A549 (cell line): ENCODE data around the gene ALDH1B1. TPM values are rescaled to one million over a fixed set of nuclear protein-coding genes. Genes with fewer than 3 reads are reported as not detected.

Experiments used
- ATAC-seq, 2 experiments: fragments of 200-7000 bp in 1 of 2; fragments of >200 bp in 1 of 2; cut with Nextera tagmentation in 1 of 2; cut with Tn5 transposase in 1 of 2; 3 replicates each; pipeline versions ENCODE4 v1.8.0 to v1.9.1; 2018 to 2020; ENCODE audit warnings: mild to moderate bottlenecking in 1 of 2, moderate library complexity in 1 of 2
- CTCF ChIA-PET: fragments of 300-600 bp; sonication (Branson Sonifier 250); formaldehyde crosslinking; extraction: SDS; loops from one replicate; lab custom pipeline; 2021; ENCODE audit warnings: antibody characterized with exemption, inconsistent platforms; lab: Yijun Ruan, JAX
- POLR2A ChIA-PET: fragments of 350-600 bp; formaldehyde crosslinking; extraction: SDS; loops from one replicate; lab custom pipeline; 2021; ENCODE audit warnings: antibody characterized with exemption, inconsistent platforms; lab: Yijun Ruan, JAX
- DNase-seq, 2 experiments: peaks; one replicate each; pipeline versions ENCODE4 v3.0.0 to v3.0.0-alpha.2; 2011 to 2016; ENCODE audit warnings: low read depth in 1 of 2, low spot score in 1 of 2
- FAIRE-seq: peaks from 2 replicates; lab custom pipeline; 2011; peaks lifted over from hg19 to GRCh38; lab: Jason Lieb, UNC
- H3K27ac ChIP-seq, 2 experiments: fragments of >200 bp; sonication (Bioruptor Twin); formaldehyde crosslinking; 3 replicates each; pipeline ENCODE4 v1.5.1; 2016 to 2017
- H3K4me1 ChIP-seq: fragments of >200 bp; sonication (Bioruptor Twin); formaldehyde crosslinking; 3 replicates; pipeline ENCODE4 v1.6.1; 2016
- H3K4me2 ChIP-seq: fragments of >200 bp; sonication (Bioruptor Twin); formaldehyde crosslinking; 3 replicates; pipeline ENCODE4 v1.6.1; 2016
- H3K4me3 ChIP-seq: fragments of >200 bp; sonication (Bioruptor Twin); formaldehyde crosslinking; 3 replicates; pipeline ENCODE4 v1.5.1; 2016
- H3K9me3 ChIP-seq: fragments of >200 bp; sonication (Bioruptor Twin); formaldehyde crosslinking; 3 replicates; pipeline ENCODE4 v1.6.1; 2016
- ATOH8 ChIP-seq: fragments of 250-450 bp; sonication (Bioruptor Pico); IDR thresholded peaks from 2 replicates; pipeline ENCODE4 v1.5.0; 2020; ENCODE audit warnings: low read depth, mild to moderate bottlenecking, moderate library complexity
- CEBPB ChIP-seq, 2 experiments: fragments of >200 bp in 1 of 2; sonication (Bioruptor Twin) in 1 of 2; formaldehyde crosslinking in 1 of 2; IDR thresholded peaks; 2 replicates each; pipeline ENCODE4 v1.6.1; 2012 to 2016
- CTCF ChIP-seq: fragments of >200 bp; sonication (Bioruptor Twin); formaldehyde crosslinking; IDR thresholded peaks from 3 replicates; pipeline ENCODE4 v1.5.1; 2016
- E2F6 ChIP-seq: IDR thresholded peaks from 2 replicates; pipeline ENCODE4 v1.6.1; 2012; ENCODE audit warnings: low read depth, borderline replicate concordance
- EHMT2 ChIP-seq: fragments of 200-600 bp; sonication (generic); IDR thresholded peaks from 2 replicates; pipeline ENCODE4 v1.6.1; 2016; ENCODE audit warnings: antibody characterized with exemption, low read depth, mild to moderate bottlenecking, moderate library complexity
- ELK1 ChIP-seq: fragments of 150-350 bp; IDR thresholded peaks from 2 replicates; pipeline ENCODE4 v1.6.1; 2014; ENCODE audit warnings: low read depth, mild to moderate bottlenecking, low read length
- FOSB ChIP-seq: fragments of 250-450 bp; sonication (Bioruptor Pico); IDR thresholded peaks from 2 replicates; pipeline ENCODE4 v1.5.0; 2020; ENCODE audit warnings: mild to moderate bottlenecking, moderate library complexity
- HDAC2 ChIP-seq: fragments of 200-600 bp; sonication (generic); IDR thresholded peaks from 2 replicates; pipeline ENCODE4 v1.6.1; 2016
- HES2 ChIP-seq: fragments of >200 bp; sonication (Bioruptor Twin); formaldehyde crosslinking; IDR thresholded peaks from 2 replicates; pipeline ENCODE4 v1.6.1; 2016
- HEYL ChIP-seq: fragments of 250-450 bp; sonication (Bioruptor Pico); IDR thresholded peaks from 2 replicates; pipeline ENCODE4 v1.8.0; 2021; ENCODE audit warnings: mild to moderate bottlenecking, moderate library complexity
- HOXB5 ChIP-seq: fragments of 250-450 bp; sonication (Bioruptor Pico); IDR thresholded peaks from 2 replicates; pipeline ENCODE4 v1.5.0; 2020; ENCODE audit warnings: mild to moderate bottlenecking, moderate library complexity
- KDM5A ChIP-seq: fragments of 200-600 bp; sonication (generic); IDR thresholded peaks from 2 replicates; pipeline ENCODE4 v1.6.1; 2016; ENCODE audit warnings: antibody characterized with exemption, mild to moderate bottlenecking
- MAFK ChIP-seq: fragments of 450-650 bp; IDR thresholded peaks from 2 replicates; pipeline ENCODE4 v1.6.1; 2014; ENCODE audit not compliant: partially characterized antibody
- MYC ChIP-seq: IDR thresholded peaks from 2 replicates; pipeline ENCODE4 v1.6.1; 2012; ENCODE audit warnings: mild to moderate bottlenecking, inconsistent platforms, low read length, improper control_type of control experiment, borderline replicate concordance
- NFE2L2 ChIP-seq: fragments of 150-350 bp; conservative IDR thresholded peaks from 2 replicates; pipeline ENCODE4 v1.6.1; 2014; ENCODE audit warnings: low read length
- NPAS2 ChIP-seq: fragments of 250-450 bp; sonication (Bioruptor Pico); IDR thresholded peaks from 2 replicates; pipeline ENCODE4 v1.8.0; 2022; ENCODE audit warnings: mild to moderate bottlenecking, moderate library complexity, borderline replicate concordance
- NR3C1 ChIP-seq: fragments of >200 bp; sonication (Bioruptor Twin); formaldehyde crosslinking; IDR thresholded peaks from 3 replicates; pipeline ENCODE4 v1.6.1; 2017
- RNF2 ChIP-seq: fragments of 200-600 bp; sonication (generic); IDR thresholded peaks from 2 replicates; pipeline ENCODE4 v1.6.1; 2016; ENCODE audit warnings: low read depth, mild to moderate bottlenecking, antibody characterized with exemption, moderate library complexity, borderline replicate concordance
- SMC3 ChIP-seq: fragments of >200 bp; sonication (Bioruptor Twin); formaldehyde crosslinking; IDR thresholded peaks from 3 replicates; pipeline ENCODE4 v1.6.1; 2018; ENCODE audit warnings: inconsistent platforms
- TFCP2L1 ChIP-seq: fragments of 250-450 bp; sonication (Bioruptor Pico); IDR thresholded peaks from 2 replicates; pipeline ENCODE4 v1.5.0; 2021; ENCODE audit warnings: mild to moderate bottlenecking
- TP53 ChIP-seq: fragments of 250-450 bp; sonication (Bioruptor Pico); IDR thresholded peaks from 2 replicates; pipeline ENCODE4 v1.5.0; 2021; ENCODE audit warnings: mild to moderate bottlenecking, moderate library complexity
- USF2 ChIP-seq: fragments of 450-650 bp; IDR thresholded peaks from 2 replicates; pipeline ENCODE4 v1.6.1; 2014; ENCODE audit warnings: antibody characterized with exemption
- ZC3H11A ChIP-seq: fragments of 450-650 bp; IDR thresholded peaks from 2 replicates; pipeline ENCODE4 v1.6.1; 2014; ENCODE audit warnings: antibody characterized with exemption, mild to moderate bottlenecking
- ZFP36 ChIP-seq: fragments of 450-650 bp; IDR thresholded peaks from 2 replicates; pipeline ENCODE4 v1.6.1; 2014; ENCODE audit warnings: borderline replicate concordance; ENCODE audit not compliant: partially characterized antibody
- WGBS: methylation state at CpG from one replicate; pipeline ENCODE4 v1.1.6; 2017; ENCODE audit errors: missing lambda C conversion rate; 5-methylcytosine and 5-hydroxymethylcytosine counted together
- polyA plus RNA-seq, 4 experiments: library from polyadenylated mRNA; depleted of rRNA in 3 of 4; stranded (reverse); fragments of >200 nt; fragmentation: RNase III in 1 of 4; extraction: RNeasy Plus Mini Kit Qiagen cat#74134 plus additional on column Dnase treatment in 1 of 4; gene quantifications; 2 replicates in 3 of 4; 3 replicates in 1 of 4; pipeline ENCODE4 v1.2.3, GENCODE V29; 2011 to 2017

Gene ALDH1B1
- polyA plus RNA-seq, 2 of the 4 experiments (the other 2 are of a cell fraction) = 40.2 to 71.8 TPM

GRCh38 chr9:38440516-38440915, 48.0 kb downstream of the ALDH1B1 start:
- Histone ChIP-seq H3K4me3 (no peak overlapping the region), H3K4me2 (no peak overlapping the region), H3K4me1 (peaks cover 36% of the 10 kb centered on the region), H3K27ac (no peak overlapping the region), H3K9me3 (peaks cover 8% of the 10 kb centered on the region; the same call in 2 of the 3 replicates)
- CTCF ChIA-PET = interaction anchor here (1.2 to 3.0 kb wide), 2 partner anchors 8 to 24 kb away, joined by 3 to 21 read pairs; no protein-coding TSS in a partner anchor
- FAIRE-seq = no peak
- WGBS = 88% methylated on average over 3 of the region's 3 CpGs
- TF ChIP-seq NPAS2 (CRISPR knock-in tag) = no peak
- no peak for TF ChIP-seq SMC3
- no peak for TF ChIP-seq CTCF
- no peak for TF ChIP-seq MAFK
- no peak for TF ChIP-seq HOXB5
- no peak for TF ChIP-seq NFE2L2
- TF ChIP-seq HEYL (CRISPR knock-in tag) = no peak
- TF ChIP-seq, all 56 proteins: peak for 0
- DNase-seq = no peak
- no peak for ATAC-seq
- POLR2A ChIA-PET = no interaction called here

- H3K4me2 ChIP-seq = no peak overlapping the region
- TF ChIP-seq CTCF (no peak), FOSB (CRISPR knock-in tag) (no peak), HES2 (no peak), ZFP36 (no peak), MYC (no peak), NR3C1 (no peak), HDAC2 (no peak), TP53 (CRISPR knock-in tag) (no peak), KDM5A (no peak), RNF2 (no peak), E2F6 (no peak), EHMT2 (no peak), CEBPB (IDR thresholded peaks at IDR 0.05) (no peak), NFE2L2 (no peak), ELK1 (no peak), USF2 (no peak), TFCP2L1 (CRISPR knock-in tag) (no peak), ATOH8 (CRISPR knock-in tag) (no peak), ZC3H11A (no peak)
- no peak for FAIRE-seq
- no peak overlapping the region for H3K4me3 ChIP-seq
- peaks cover 5% of the 10 kb centered on the region; the same call in 2 of the 3 replicates for H3K9me3 ChIP-seq
- ATAC-seq = no peak
- ChIA-PET POLR2A (no interaction called here), CTCF (interaction anchor here (0.8 to 3.0 kb wide), 4 partner anchors 9 to 693 kb away, joined by 3 to 21 read pairs (median 4); no protein-coding TSS in a partner anchor)
- no peak for DNase-seq
- peak overlapping the region in 1 of 2 experiments; percentile 72; a peak in 1 of 6 replicates for H3K27ac ChIP-seq
- 70% methylated on average over 8 of the region's 8 CpGs for WGBS
- H3K4me1 ChIP-seq = peaks cover 36% of the 10 kb centered on the region
These were observed 49.0 kb downstream of the ALDH1B1 start for GRCh38 chr9:38441347-38442085.
